IMR-90 (cell line): ENCODE results near the gene SLC7A10. TPM values are rescaled to one million over a fixed set of nuclear protein-coding genes. Genes with fewer than 3 reads are reported as not detected.

ENCODE experiments used
- ATAC-seq: fragments of 200-7000 bp; cut with Tn5 transposase; 2 replicates; pipeline ENCODE4 v1.9.1; 2020; ENCODE audit warnings: low read depth, mild to moderate bottlenecking, moderate library complexity
- BruUV-seq: library from RNA; stranded (reverse); fragments of 400-500 nt; replicated peaks from 2 replicates; lab custom pipeline; 2021; lab: Mats Ljungman, UMichigan
- CTCF ChIA-PET: fragments of 300-600 bp; formaldehyde crosslinking; extraction: SDS; loops from one replicate; lab custom pipeline; 2021; ENCODE audit warnings: antibody characterized with exemption; lab: Yijun Ruan, JAX
- POLR2A ChIA-PET: fragments of 300-600 bp; sonication (Branson Sonifier 250); formaldehyde crosslinking; loops from one replicate; lab custom pipeline; 2022; ENCODE audit warnings: antibody characterized with exemption; ENCODE audit not compliant: unreplicated experiment; lab: Charles Lee
- DNase-seq: peaks from one replicate; pipeline ENCODE4 v3.0.0; 2013
- H2AFZ ChIP-seq: replicated peaks from 2 replicates; pipeline ENCODE3; 2013; ENCODE audit warnings: low read length, mild to moderate bottlenecking; ENCODE audit not compliant: poor library complexity
- H2AK5ac ChIP-seq: 2 replicates; pipeline ENCODE4 v1.6.1; 2013; ENCODE audit warnings: low read depth, low read length, inconsistent platforms
- H2AK9ac ChIP-seq: replicated peaks from 2 replicates; pipeline ENCODE3; 2013; ENCODE audit warnings: mild to moderate bottlenecking, low read depth, low read length, moderate library complexity; ENCODE audit not compliant: poor library complexity
- H2BK120ac ChIP-seq: 2 replicates; pipeline ENCODE4 v1.6.1; 2013; ENCODE audit warnings: low read depth, low read length, inconsistent platforms
- H2BK15ac ChIP-seq: 3 replicates; pipeline ENCODE4 v1.6.1; 2013; ENCODE audit warnings: low read depth, low read length, inconsistent platforms
- H2BK20ac ChIP-seq: 2 replicates; pipeline ENCODE4 v1.6.1; 2013; ENCODE audit warnings: low read depth, mild to moderate bottlenecking, inconsistent platforms, low read length, moderate library complexity
- H2BK5ac ChIP-seq: 2 replicates; pipeline ENCODE4 v1.6.1; 2013; ENCODE audit warnings: mild to moderate bottlenecking, low read depth, low read length, inconsistent platforms; ENCODE audit not compliant: poor library complexity, severe bottlenecking
- H3K14ac ChIP-seq: replicated peaks from 2 replicates; pipeline ENCODE4 v1.6.1; 2013; ENCODE audit warnings: low read depth, low read length, inconsistent platforms
- H3K18ac ChIP-seq: 2 replicates; pipeline ENCODE4 v1.6.1; 2013; ENCODE audit warnings: low read depth, low read length, control low read depth
- H3K23ac ChIP-seq: 2 replicates; pipeline ENCODE4 v1.6.1; 2013; ENCODE audit warnings: low read depth, low read length, inconsistent platforms
- H3K27ac ChIP-seq: 2 replicates; pipeline ENCODE4 v1.5.1; 2013; ENCODE audit warnings: mild to moderate bottlenecking, control low read depth, low read length; ENCODE audit not compliant: insufficient read depth
- H3K27me3 ChIP-seq: 2 replicates; pipeline ENCODE4 v1.6.1; 2013; ENCODE audit warnings: low read length; ENCODE audit not compliant: control insufficient read depth, insufficient read depth
- H3K36me3 ChIP-seq: 2 replicates; pipeline ENCODE4 v1.6.1; 2013; ENCODE audit warnings: low read length, mixed read lengths; ENCODE audit not compliant: control insufficient read depth, insufficient read depth
- H3K4ac ChIP-seq: 2 replicates; pipeline ENCODE4 v1.6.1; 2013; ENCODE audit warnings: low read depth, low read length, inconsistent platforms
- H3K4me1 ChIP-seq: 2 replicates; pipeline ENCODE4 v1.6.1; 2013; ENCODE audit warnings: low read length, mixed read lengths; ENCODE audit not compliant: control insufficient read depth, insufficient read depth
- H3K4me2 ChIP-seq: 2 replicates; pipeline ENCODE4 v1.6.1; 2013; ENCODE audit warnings: low read depth, mild to moderate bottlenecking, control low read depth, low read length, moderate library complexity
- H3K4me3 ChIP-seq: 2 replicates; pipeline ENCODE4 v1.5.1; 2013; ENCODE audit warnings: low read depth, mild to moderate bottlenecking, control low read depth, low read length, moderate library complexity; ENCODE audit not compliant: insufficient read depth
- H3K56ac ChIP-seq: 2 replicates; pipeline ENCODE4 v1.6.1; 2013; ENCODE audit warnings: low read length, inconsistent platforms; ENCODE audit not compliant: insufficient read depth; ENCODE audit errors: extremely low read depth
- H3K79me1 ChIP-seq, 2 experiments: 2 replicates each; pipeline ENCODE4 v1.6.1; 2013; ENCODE audit warnings: low read length in 2 of 2, inconsistent platforms in 1 of 2, low read depth in 1 of 2
- H3K9ac ChIP-seq: 2 replicates; pipeline ENCODE4 v1.6.1; 2013; ENCODE audit warnings: low read depth, low read length, control low read depth
- H3K9me1 ChIP-seq: 2 replicates; pipeline ENCODE4 v1.6.1; 2013; ENCODE audit warnings: low read length, inconsistent platforms; ENCODE audit not compliant: insufficient read depth
- H3K9me3 ChIP-seq: 2 replicates; pipeline ENCODE4 v1.6.1; 2013; ENCODE audit warnings: low read length; ENCODE audit not compliant: control insufficient read depth, insufficient read depth
- H4K20me1 ChIP-seq: 2 replicates; pipeline ENCODE4 v1.6.1; 2013; ENCODE audit warnings: low read length, inconsistent platforms; ENCODE audit not compliant: insufficient read depth
- H4K5ac ChIP-seq: 2 replicates; pipeline ENCODE4 v1.6.1; 2013; ENCODE audit warnings: mild to moderate bottlenecking, low read depth, low read length, control low read depth
- H4K8ac ChIP-seq, 2 experiments: 2 replicates each; pipeline ENCODE4 v1.6.1; 2013; ENCODE audit warnings: low read depth in 2 of 2, low read length in 2 of 2, control low read depth in 1 of 2, inconsistent platforms in 1 of 2
- H4K91ac ChIP-seq: 2 replicates; pipeline ENCODE4 v1.6.1; 2013; ENCODE audit warnings: low read depth, low read length, inconsistent platforms; ENCODE audit not compliant: insufficient read depth
- BHLHE40 ChIP-seq: fragments of 150-350 bp; IDR thresholded peaks from 2 replicates; pipeline ENCODE4 v1.6.1; 2016; ENCODE audit warnings: mild to moderate bottlenecking, low read depth, low read length
- CEBPB ChIP-seq: IDR thresholded peaks from 2 replicates; pipeline ENCODE4 v1.6.1; 2012; ENCODE audit warnings: low read depth, low read length, improper control_type of control experiment
- CHD1 ChIP-seq: IDR thresholded peaks from 2 replicates; pipeline ENCODE4 v1.6.1; 2012; ENCODE audit warnings: low read depth, low read length, improper control_type of control experiment
- FOS ChIP-seq: fragments of 150-350 bp; IDR thresholded peaks from 2 replicates; pipeline ENCODE4 v1.6.1; 2016; ENCODE audit warnings: low read depth, low read length
- MAFK ChIP-seq: IDR thresholded peaks from 2 replicates; pipeline ENCODE4 v1.6.1; 2012; ENCODE audit warnings: low read depth, low read length, improper control_type of control experiment
- MXI1 ChIP-seq: IDR thresholded peaks from 2 replicates; pipeline ENCODE4 v1.6.1; 2012; ENCODE audit warnings: low read depth, mild to moderate bottlenecking, low read length, moderate library complexity, borderline replicate concordance
- POLR2A ChIP-seq: IDR thresholded peaks from 2 replicates; pipeline ENCODE4 v1.6.1; 2012; ENCODE audit warnings: mild to moderate bottlenecking, low read depth, low read length
- RAD21 ChIP-seq: IDR thresholded peaks from 2 replicates; pipeline ENCODE4 v1.6.1; 2012; ENCODE audit warnings: low read length, improper control_type of control experiment
- RCOR1 ChIP-seq: IDR thresholded peaks from 2 replicates; pipeline ENCODE4 v1.6.1; 2012; ENCODE audit warnings: mild to moderate bottlenecking, low read length, improper control_type of control experiment; ENCODE audit not compliant: insufficient replicate concordance
- RFX5 ChIP-seq: IDR thresholded peaks from 2 replicates; pipeline ENCODE4 v1.8.0; 2012; ENCODE audit warnings: low read depth, mild to moderate bottlenecking, low read length, moderate library complexity
- SMC3 ChIP-seq: fragments of 150-350 bp; IDR thresholded peaks from 2 replicates; pipeline ENCODE4 v1.6.1; 2016; ENCODE audit warnings: low read depth, mild to moderate bottlenecking, antibody characterized with exemption, low read length, moderate library complexity
- WGBS, 2 experiments: methylation state at CpG; one replicate each; pipeline versions ENCODE4 v1.1.5 to v1.1.7; 2013; ENCODE audit warnings: missing lambda C conversion rate in 2 of 2; ENCODE audit not compliant: insufficient read length in 1 of 2; ENCODE audit errors: extremely low coverage in 2 of 2; 5-methylcytosine and 5-hydroxymethylcytosine counted together
- dilution Hi-C: fragments of 300-500 bp; cut with HindIII; formaldehyde crosslinking; loops from one replicate; pipeline ENCODE4 v1.14.3; 2018; ENCODE audit warnings: low sequenced_read_pairs; ENCODE audit not compliant: unreplicated experiment
- in situ Hi-C: fragments of 300-500 bp; cut with MboI; formaldehyde crosslinking; loops from 3 replicates; pipeline ENCODE4 v1.14.3; 2019; ENCODE audit warnings: low sequenced_read_pairs, inconsistent platforms, mixed read lengths
- intact Hi-C: fragments of 100-400 bp; cut with micrococcal nuclease; formaldehyde crosslinking; loops from 2 replicates; pipeline ENCODE4 v1.10.0; 2022
- polyA plus RNA-seq, 3 experiments: library from polyadenylated mRNA; depleted of rRNA; stranded (reverse); fragments of >200 nt; gene quantifications; 2 replicates each; pipeline ENCODE4 v1.2.3, GENCODE V29; 2012; ENCODE audit warnings: low replicate concordance in 1 of 3
- total RNA-seq: library from RNA; depleted of rRNA; stranded (reverse); fragments of >200 nt; gene quantifications from 2 replicates; pipeline ENCODE4 v1.2.3, GENCODE V29; 2012
- TF ChIP-seq, protein P1 (sequence below): conservative IDR thresholded peaks from 2 replicates; pipeline ENCODE4 v1.5.1; 2012; ENCODE audit warnings: mild to moderate bottlenecking, low read depth, low read length, improper control_type of control experiment
- TF ChIP-seq, protein P2 (sequence below): fragments of 150-350 bp; IDR thresholded peaks from 2 replicates; pipeline ENCODE4 v1.6.1; 2017; ENCODE audit warnings: mild to moderate bottlenecking, antibody characterized with exemption, low read length, low read depth

Gene SLC7A10
- total and polyA plus RNA-seq, 2 of the 4 experiments (the other 2 are of a cell fraction), result not detected

DNA sequence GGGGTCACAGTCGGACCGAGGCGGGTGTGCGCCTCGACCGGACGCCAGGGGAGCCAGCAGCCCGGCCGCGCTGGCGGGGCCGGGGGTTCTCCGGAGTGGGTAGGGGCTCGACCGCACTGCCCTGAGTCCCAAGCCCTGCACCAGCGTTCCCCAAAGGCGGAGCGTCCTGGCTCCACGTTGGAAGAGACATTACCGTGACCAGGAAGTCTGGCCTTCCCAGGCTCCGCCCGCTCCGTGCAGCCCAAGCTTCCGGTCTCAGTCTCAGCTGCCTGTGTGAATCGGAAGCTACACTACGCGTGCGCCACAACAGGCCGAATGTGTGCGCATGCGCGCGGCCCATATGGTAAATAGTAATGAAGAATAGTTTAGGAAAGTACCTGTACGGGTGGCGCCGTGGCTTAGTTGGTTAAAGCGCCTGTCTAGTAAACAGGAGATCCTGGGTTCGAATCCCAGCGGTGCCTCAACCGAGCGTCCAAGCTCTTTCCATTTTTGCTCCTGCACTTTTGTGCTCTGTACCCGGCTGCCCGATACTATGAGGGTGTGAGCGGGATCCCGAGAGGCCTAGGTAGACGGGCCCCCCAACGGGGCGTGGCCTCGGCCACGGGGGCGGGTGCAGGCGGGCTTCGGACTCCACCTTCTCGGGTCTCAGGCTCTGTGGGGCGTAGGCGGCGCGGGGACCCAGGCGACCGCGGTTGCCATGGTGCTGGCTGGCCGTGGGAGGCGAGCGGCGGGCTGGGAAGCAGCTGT lies 48.8 kb downstream of the SLC7A10 start:
- BruUV-seq, result no TSS peak
- Histone ChIP-seq H2BK15ac (no peak overlapping the region), H3K9ac (peak overlapping the region; percentile 79), H3K4me1 (peaks cover 10% of the 10 kb centered on the region), H3K23ac (no peak overlapping the region), H3K79me1 (peaks cover 11 to 23% of the 10 kb centered on the region in 2 experiments; a peak in 3 of 4 replicates), H4K5ac (peak overlapping the region; percentile 13; the same call in 1 of the 2 replicates), H3K4me3 (peak overlapping the region; percentile 60), H3K9me3 (no peaks in the 10 kb centered on the region), H3K9me1 (peaks cover 12% of the 10 kb centered on the region; the same call in 1 of the 2 replicates), H2AK9ac (peak overlapping the region; percentile 98), H4K20me1 (peaks cover 6% of the 10 kb centered on the region), H2AK5ac (0 out of 2 replicates have a peak overlapping the region, but pooled peaks have one; percentile 81), H2BK5ac (peak overlapping the region; percentile 85), H2AFZ (peak overlapping the region; percentile 99), H3K56ac (peak overlapping the region; percentile 56), H4K8ac (peak overlapping the region; percentile 79 to 97), H3K27ac (peak overlapping the region; percentile 69), H3K4ac (peak overlapping the region; percentile 88), H3K36me3 (no peaks in the 10 kb centered on the region), H3K18ac (no peak overlapping the region; the same call in 1 of the 2 replicates), H3K14ac (peak overlapping the region; percentile 66), H3K4me2 (peak overlapping the region; percentile 93), H3K27me3 (no peaks in the 10 kb centered on the region), H2BK120ac (peak overlapping the region; percentile 28; the same call in 1 of the 2 replicates), H4K91ac (peak overlapping the region; percentile 81; the same call in 1 of the 2 replicates), H2BK20ac (no peak overlapping the region)
- ATAC-seq, result peak; percentile 96
- intact Hi-C loops (loop anchor here (2.0 to 5.0 kb wide), 3 partner anchors 32 to 205 kb away; partner anchors contain the start of genes CEP89 and FAAP24), in situ Hi-C loops (no loop called here), dilution Hi-C loops (no loop called here)
- WGBS, 2 experiments, result 0% methylated on average over 29 of the region's 65 CpGs; no CpG with 5 or more reads in 1 of the 2 experiments
- DNase-seq, result peak; percentile 99
- CTCF ChIA-PET, result interaction anchor here (0.5 to 1.9 kb wide), 8 partner anchors 10 to 1006 kb away, joined by 3 to 8 read pairs (median 3); no protein-coding TSS in a partner anchor
- POLR2A ChIA-PET, result interaction anchor here (0.5 to 0.6 kb wide), 3 partner anchors 57 to 533 kb away, joined by 4 to 6 read pairs (median 5); no protein-coding TSS in a partner anchor
- TF ChIP-seq FOS (peak; percentile 96), SMC3 (no peak), MAFK (no peak), POLR2A (peak; percentile 80), RCOR1 (no peak), BHLHE40 (0 out of 2 replicates have a peak, but pooled peaks have one; percentile 37), RFX5 (no peak), RAD21 (no peak), MXI1 (peak; percentile 80), CHD1 (peak; percentile 77; the same call in 1 of the 2 replicates), CEBPB (no peak)
- TF ChIP-seq, protein P1, sequence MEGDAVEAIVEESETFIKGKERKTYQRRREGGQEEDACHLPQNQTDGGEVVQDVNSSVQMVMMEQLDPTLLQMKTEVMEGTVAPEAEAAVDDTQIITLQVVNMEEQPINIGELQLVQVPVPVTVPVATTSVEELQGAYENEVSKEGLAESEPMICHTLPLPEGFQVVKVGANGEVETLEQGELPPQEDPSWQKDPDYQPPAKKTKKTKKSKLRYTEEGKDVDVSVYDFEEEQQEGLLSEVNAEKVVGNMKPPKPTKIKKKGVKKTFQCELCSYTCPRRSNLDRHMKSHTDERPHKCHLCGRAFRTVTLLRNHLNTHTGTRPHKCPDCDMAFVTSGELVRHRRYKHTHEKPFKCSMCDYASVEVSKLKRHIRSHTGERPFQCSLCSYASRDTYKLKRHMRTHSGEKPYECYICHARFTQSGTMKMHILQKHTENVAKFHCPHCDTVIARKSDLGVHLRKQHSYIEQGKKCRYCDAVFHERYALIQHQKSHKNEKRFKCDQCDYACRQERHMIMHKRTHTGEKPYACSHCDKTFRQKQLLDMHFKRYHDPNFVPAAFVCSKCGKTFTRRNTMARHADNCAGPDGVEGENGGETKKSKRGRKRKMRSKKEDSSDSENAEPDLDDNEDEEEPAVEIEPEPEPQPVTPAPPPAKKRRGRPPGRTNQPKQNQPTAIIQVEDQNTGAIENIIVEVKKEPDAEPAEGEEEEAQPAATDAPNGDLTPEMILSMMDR, result no peak; the same call in 1 of the 2 replicates
- TF ChIP-seq, protein P2, sequence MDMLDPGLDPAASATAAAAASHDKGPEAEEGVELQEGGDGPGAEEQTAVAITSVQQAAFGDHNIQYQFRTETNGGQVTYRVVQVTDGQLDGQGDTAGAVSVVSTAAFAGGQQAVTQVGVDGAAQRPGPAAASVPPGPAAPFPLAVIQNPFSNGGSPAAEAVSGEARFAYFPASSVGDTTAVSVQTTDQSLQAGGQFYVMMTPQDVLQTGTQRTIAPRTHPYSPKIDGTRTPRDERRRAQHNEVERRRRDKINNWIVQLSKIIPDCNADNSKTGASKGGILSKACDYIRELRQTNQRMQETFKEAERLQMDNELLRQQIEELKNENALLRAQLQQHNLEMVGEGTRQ, result peak; percentile 44; the same call in 1 of the 2 replicates
